ENCODE data around the gene SYTL4.

Gene SYTL4

GRCh38 chrX:100648458-100649417 is 83.2 kb downstream of the SYTL4 start:
- DNase-seq (ENCODE audit: low spot score), result peak; percentile 37

DNA sequence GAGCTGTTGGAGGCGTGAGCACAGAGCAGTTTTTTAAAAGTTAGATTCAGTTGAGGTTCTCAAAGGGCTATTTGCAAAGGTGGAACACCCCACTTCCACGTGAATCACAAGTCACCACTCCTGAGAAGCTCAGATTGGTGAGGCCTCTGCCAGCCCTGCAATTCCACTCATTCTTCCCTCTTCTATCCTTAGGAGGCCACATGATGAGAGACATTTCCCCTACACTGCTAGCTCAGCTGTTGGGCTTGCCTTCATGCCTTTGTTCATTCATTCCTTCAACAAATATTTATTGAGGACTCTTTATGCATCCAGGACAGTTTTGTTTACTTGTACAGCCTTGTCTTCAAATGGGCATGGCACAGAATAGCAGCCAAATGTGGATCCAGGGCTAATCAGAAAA is 84.2 kb downstream of the SYTL4 start:
- DNase-seq (ENCODE audit: low spot score), result no peak

DNA sequence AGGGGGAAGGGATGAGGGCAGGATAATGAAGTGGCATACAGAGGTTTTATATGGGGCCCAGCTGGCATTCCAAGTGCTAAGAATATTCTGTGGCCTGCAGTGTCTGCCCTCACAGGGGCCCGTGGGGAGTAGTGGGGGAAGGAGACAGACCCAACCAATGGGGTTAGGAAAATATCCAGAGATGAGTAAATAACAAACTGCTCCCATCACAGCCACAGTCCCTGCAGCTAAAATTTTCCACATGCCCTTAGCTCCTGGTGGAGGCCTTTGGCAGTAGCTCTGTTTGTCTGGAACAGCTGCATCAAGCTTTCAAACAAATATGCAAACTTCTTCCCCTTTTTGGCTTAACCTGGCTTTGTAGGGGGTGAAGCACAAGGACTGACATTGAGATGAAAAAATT is 84.8 kb downstream of the SYTL4 start:
- no peak for DNase-seq (ENCODE audit: low spot score)

GRCh38 chrX:100645106-100645505 is 86.8 kb downstream of the SYTL4 start:
- peak; percentile 66 for DNase-seq (ENCODE audit: low spot score)

GRCh38 chrX:100643956-100644860 is 87.7 kb downstream of the SYTL4 start, which contains the start of gene SRPX2:
SRPX2 (plus strand) TSS chrX:100644199; CDS start chrX:100646323, 2,124 bp downstream.
- DNase-seq (ENCODE audit: low spot score), result peak; percentile 88

GRCh38 chrX:100643212-100643611 is 88.7 kb downstream of the SYTL4 start:
- no peak for DNase-seq (ENCODE audit: low spot score)

DNA sequence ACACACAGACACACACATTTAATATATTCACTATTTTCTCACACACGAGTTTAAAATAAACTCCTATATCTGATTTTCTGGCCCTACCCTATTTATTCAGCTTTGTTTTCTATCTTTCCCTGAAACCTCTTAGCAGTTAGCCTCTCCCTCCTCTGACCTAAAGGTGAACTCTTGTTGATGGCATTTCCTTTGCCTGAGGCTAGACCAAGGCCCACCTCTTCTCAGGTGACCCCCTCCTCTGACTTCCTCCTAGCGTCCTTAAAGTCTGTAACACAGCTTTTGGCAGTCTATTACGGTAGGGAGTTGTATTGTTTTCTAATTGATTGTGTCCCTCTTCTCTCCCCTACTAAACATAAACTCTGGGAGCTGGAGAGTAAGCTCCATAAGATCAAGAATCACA is 89.6 kb downstream of the SYTL4 start:
- DNase-seq (ENCODE audit: low spot score), result peak; percentile 22

DNA sequence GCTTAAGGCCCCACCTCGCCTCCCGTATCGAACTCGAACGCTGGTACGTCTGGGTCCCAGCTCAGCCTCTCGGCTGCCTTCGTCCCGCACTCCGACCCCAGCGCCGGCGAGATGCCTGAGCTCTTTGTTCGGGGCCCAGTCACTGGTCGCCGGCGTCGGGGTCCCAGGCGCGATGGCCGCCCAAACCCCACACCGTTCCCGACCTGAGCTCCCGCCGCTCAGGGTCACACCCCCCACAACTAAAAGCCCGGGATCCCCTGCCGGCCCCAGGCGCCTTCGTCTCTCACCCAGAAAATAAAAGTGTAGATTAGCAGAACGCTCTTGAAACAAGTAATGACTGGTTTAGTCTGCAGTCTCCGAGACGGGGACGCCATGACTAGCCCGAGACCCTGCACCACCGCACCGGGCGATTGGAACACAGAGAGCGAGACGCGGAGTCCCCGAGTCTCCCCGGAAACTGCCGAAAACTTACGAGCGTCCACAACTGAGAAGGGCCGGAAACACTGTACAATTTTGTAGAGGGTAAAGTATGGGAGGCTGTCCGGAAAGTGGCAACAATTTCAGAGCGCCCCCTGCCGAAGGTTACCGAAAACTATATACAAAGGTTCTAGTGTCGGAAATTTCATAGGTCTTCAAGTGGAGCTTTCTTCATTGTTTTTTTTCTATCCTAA is 95.5 kb downstream of the SYTL4 start, which contains the start of gene TSPAN6:
TSPAN6 (minus strand) TSS at position 486 of the 671 bp plus-strand sequence; CDS start at position 374, 112 bp downstream.
- DNase-seq (ENCODE audit: low spot score), result peak; percentile 87

- DNase-seq (ENCODE audit: low spot score), result no peak
Measured at GRCh38 chrX:100635989-100636320, 96.0 kb downstream of the SYTL4 start.

DNA sequence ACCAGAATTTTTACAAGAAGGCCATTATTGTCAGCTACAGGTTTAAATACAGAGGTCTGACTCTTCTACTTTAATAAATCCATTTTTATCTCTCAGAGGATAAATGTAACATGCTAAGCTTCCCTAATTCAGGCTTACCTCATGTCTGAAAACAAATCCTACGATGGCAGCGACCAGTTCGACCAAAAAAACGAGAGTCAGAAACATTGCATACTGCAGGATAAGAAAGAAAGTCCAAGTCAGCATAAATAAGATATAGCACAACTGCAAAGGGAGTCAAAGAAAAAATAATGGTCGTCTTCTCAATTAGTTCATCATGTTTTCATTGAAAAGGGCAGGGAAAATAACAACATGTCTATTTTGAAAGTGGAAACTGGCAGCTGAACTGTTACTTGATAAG is 96.9 kb downstream of the SYTL4 start:
- DNase-seq (ENCODE audit: low spot score), result no peak

DNA sequence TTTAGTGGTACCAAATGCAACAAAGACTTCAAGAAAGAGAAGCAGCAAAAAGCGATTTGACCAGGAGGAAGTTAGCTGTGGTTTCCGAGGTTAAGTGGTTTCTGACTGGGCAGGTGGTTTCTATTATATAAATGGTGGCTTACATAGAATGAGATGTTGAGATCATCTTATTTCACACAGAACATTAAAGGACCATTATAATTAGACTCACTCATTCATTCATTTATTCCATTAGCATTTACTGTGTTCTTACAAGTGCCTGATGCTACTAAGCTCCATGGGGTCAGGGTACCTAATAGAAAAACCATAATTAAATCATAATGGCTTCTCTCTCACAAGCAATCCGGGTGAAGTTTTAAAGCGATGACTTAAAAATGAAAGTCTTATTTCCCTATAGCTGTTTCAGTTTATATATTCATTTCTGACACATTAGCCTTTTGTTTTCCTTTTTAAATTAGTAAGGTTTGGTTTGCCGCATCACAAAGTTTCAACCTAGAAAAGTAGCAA is 105.9 kb downstream of the SYTL4 start:
- no peak for DNase-seq (ENCODE audit: low spot score)

Measured in kidney tubule cell (primary cell).